Tibial nerve (tissue), 3 donors: ENCODE measurements around the gene OTOF.

ENCODE experiments used
- CTCF ChIP-seq, 5 experiments: fragments of 200-600 bp in 3 of 5; fragments of 450-650 bp in 2 of 5; sonication (generic) in 3 of 5; IDR thresholded peaks; one replicate each; pipeline ENCODE4 v1.5.1; 2016 to 2019; ENCODE audit warnings: antibody characterized with exemption in 5 of 5, mild to moderate bottlenecking in 3 of 5, moderate library complexity in 2 of 5
- POLR2A ChIP-seq, 2 donors: fragments of 450-650 bp; IDR thresholded peaks; one replicate each; pipeline ENCODE4 v1.6.1; 2017; ENCODE audit warnings: antibody characterized with exemption in 2 of 2, mild to moderate bottlenecking in 2 of 2, moderate library complexity in 2 of 2

DNA sequence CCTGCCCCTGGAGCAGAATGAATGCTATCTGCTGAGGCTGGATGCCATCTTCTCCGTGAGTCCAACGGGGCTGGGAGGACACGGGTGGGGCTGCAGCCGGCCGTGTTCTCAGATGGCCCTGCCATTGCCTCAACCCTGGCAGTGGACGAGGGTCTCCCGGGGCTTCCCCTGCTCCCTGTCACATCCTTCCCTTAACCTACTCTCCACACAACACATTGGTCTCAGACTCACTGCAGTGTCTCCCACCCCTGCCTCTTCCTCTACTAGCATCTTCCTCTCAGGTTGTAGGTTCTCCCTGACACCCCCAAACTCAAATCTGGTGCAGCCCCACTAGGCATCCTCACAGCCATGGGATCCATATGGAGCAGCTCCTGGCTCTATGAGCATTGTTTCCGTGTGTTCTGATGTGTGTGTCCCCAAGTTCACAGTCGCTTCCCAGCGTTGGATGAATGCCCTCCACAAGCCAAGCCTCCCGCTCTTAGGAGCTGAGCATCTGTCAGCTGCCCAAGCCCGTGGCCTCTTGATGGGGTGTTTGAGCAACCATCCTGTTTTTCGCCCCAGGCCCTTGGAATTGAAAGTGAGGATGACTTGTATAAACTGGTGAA is 27.8 kb downstream of the OTOF start:
- TF ChIP-seq CTCF (IDR thresholded peaks at IDR 0.05) (no peak), POLR2A (IDR thresholded peaks at IDR 0.05) (no peak)
